Loucy (cell line): Measurements from ENCODE around the gene SINHCAF.

Experiments used
- EZH2phosphoT487 ChIP-seq: fragments of 200-600 bp; IDR thresholded peaks from 2 replicates; pipeline ENCODE4 v1.6.1; 2018; ENCODE audit warnings: antibody characterized with exemption, mild to moderate bottlenecking, moderate library complexity, borderline replicate concordance
- TF ChIP-seq, protein P1 (sequence below): fragments of 200-600 bp; sonication (generic); conservative IDR thresholded peaks from 2 replicates; pipeline ENCODE4 v1.5.1; 2014; ENCODE audit warnings: mild to moderate bottlenecking, antibody characterized with exemption, low read length

DNA sequence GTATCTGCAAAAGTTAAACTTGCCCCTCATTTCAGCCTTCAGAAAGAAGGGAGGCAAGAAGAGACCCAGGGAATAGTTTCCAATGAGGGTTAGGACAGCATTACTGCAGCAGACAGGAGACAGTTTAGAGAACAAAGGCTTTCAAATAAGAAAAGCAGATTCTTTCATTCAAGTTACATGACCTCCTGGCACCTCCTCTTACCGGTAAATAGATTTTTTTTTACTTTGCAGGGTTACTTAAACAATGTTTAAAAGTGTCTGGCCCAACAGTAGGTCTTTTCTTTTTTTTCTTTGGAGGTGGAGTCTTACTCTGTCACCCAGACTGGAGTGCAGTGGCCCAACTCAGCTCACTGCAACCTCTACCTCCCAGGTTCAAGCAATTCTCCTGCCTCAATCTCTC is 47.1 kb downstream of the SINHCAF start:
- TF ChIP-seq, protein P1, sequence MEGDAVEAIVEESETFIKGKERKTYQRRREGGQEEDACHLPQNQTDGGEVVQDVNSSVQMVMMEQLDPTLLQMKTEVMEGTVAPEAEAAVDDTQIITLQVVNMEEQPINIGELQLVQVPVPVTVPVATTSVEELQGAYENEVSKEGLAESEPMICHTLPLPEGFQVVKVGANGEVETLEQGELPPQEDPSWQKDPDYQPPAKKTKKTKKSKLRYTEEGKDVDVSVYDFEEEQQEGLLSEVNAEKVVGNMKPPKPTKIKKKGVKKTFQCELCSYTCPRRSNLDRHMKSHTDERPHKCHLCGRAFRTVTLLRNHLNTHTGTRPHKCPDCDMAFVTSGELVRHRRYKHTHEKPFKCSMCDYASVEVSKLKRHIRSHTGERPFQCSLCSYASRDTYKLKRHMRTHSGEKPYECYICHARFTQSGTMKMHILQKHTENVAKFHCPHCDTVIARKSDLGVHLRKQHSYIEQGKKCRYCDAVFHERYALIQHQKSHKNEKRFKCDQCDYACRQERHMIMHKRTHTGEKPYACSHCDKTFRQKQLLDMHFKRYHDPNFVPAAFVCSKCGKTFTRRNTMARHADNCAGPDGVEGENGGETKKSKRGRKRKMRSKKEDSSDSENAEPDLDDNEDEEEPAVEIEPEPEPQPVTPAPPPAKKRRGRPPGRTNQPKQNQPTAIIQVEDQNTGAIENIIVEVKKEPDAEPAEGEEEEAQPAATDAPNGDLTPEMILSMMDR: no peak
- no peak for TF ChIP-seq EZH2phosphoT487
